ENCODE results near the gene AREG. TPM values are rescaled to one million over a fixed set of nuclear protein-coding genes. Genes with fewer than 3 reads are reported as not detected.

AREG gene
- total RNA-seq, 1 donor: 0.36 TPM

GRCh38 chr4:74438661-74439060 lies 6.3 kb upstream of the AREG start:
- Histone ChIP-seq H3K4me2 (ENCODE audit: insufficient read depth, low read length) (no peak overlapping the region), H3K9me3 (ENCODE audit: low read depth, low read length) (no peaks in the 10 kb centered on the region), H3K4me3 (ENCODE audit: insufficient read depth, low read length) (no peak overlapping the region), H4K20me1 (ENCODE audit: insufficient read depth, low read length) (no peaks in the 10 kb centered on the region), H3K36me3 (ENCODE audit: insufficient read depth, low read length) (no peaks in the 10 kb centered on the region), H3K27ac (ENCODE audit: low read depth, low read length) (no peak overlapping the region), H3K27me3 (ENCODE audit: insufficient read depth, low read length) (no peaks in the 10 kb centered on the region), H2AFZ (ENCODE audit: low read length) (no peak overlapping the region), H3K4me1 (ENCODE audit: insufficient read depth, low read length) (no peaks in the 10 kb centered on the region), H3K79me2 (ENCODE audit: insufficient read depth, low read length) (no peaks in the 10 kb centered on the region)
- TF ChIP-seq CTCF (IDR thresholded peaks at IDR 0.05; ENCODE audit: extremely low read depth, low read depth, low read length): no peak
- DNase-seq (ENCODE audit: insufficient read length, low spot score, missing footprints): no peak

- H3K79me2 ChIP-seq (ENCODE audit: insufficient read depth, low read length): no peaks in the 10 kb centered on the region
- H3K4me1 ChIP-seq (ENCODE audit: insufficient read depth, low read length): peaks cover 3% of the 10 kb centered on the region
- H3K27ac ChIP-seq (ENCODE audit: low read depth, low read length): no peak overlapping the region
- no peak overlapping the region for H3K4me2 ChIP-seq (ENCODE audit: insufficient read depth, low read length)
- H3K27me3 ChIP-seq (ENCODE audit: insufficient read depth, low read length): no peaks in the 10 kb centered on the region
- no peaks in the 10 kb centered on the region for H3K9me3 ChIP-seq (ENCODE audit: low read depth, low read length)
- no peak for DNase-seq (ENCODE audit: insufficient read length, low spot score, missing footprints)
- H3K4me3 ChIP-seq (ENCODE audit: insufficient read depth, low read length): no peak overlapping the region
- H2AFZ ChIP-seq (ENCODE audit: low read length): no peak overlapping the region
- no peaks in the 10 kb centered on the region for H4K20me1 ChIP-seq (ENCODE audit: insufficient read depth, low read length)
- no peaks in the 10 kb centered on the region for H3K36me3 ChIP-seq (ENCODE audit: insufficient read depth, low read length)
- no peak for TF ChIP-seq CTCF (IDR thresholded peaks at IDR 0.05; ENCODE audit: extremely low read depth, low read depth, low read length)
Measured at GRCh38 chr4:74439952-74440351, 5.0 kb upstream of the AREG start.

DNA sequence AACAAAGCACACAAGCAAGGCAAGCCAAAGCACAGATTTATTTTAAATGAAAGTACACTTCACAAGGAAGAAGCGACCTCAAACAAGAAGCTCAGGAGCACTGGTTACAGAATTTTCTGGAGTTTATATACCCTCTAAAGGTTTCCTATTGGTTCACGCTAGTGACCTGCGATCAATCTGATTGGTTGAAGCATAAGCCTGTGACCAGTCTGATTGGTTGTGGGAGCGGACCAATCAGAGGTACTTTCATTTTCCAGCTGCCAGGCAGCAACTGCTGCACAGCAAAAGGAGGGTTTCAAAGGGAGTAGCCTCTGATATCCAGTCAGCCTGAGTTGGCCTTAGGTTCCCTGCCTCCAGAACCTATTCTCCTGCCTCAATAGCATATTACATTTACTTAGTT lies 4.6 kb upstream of the AREG start:
- H3K79me2 ChIP-seq (ENCODE audit: insufficient read depth, low read length): no peaks in the 10 kb centered on the region
- TF ChIP-seq CTCF (IDR thresholded peaks at IDR 0.05; ENCODE audit: extremely low read depth, low read depth, low read length): no peak
- H2AFZ ChIP-seq (ENCODE audit: low read length): no peak overlapping the region
- H3K4me3 ChIP-seq (ENCODE audit: insufficient read depth, low read length): no peak overlapping the region
- H3K27ac ChIP-seq (ENCODE audit: low read depth, low read length): no peak overlapping the region
- H4K20me1 ChIP-seq (ENCODE audit: insufficient read depth, low read length): no peaks in the 10 kb centered on the region
- no peak overlapping the region for H3K4me2 ChIP-seq (ENCODE audit: insufficient read depth, low read length)
- peaks cover 3% of the 10 kb centered on the region for H3K4me1 ChIP-seq (ENCODE audit: insufficient read depth, low read length)
- H3K36me3 ChIP-seq (ENCODE audit: insufficient read depth, low read length): no peaks in the 10 kb centered on the region
- no peak for DNase-seq (ENCODE audit: insufficient read length, low spot score, missing footprints)
- H3K27me3 ChIP-seq (ENCODE audit: insufficient read depth, low read length): no peaks in the 10 kb centered on the region
- H3K9me3 ChIP-seq (ENCODE audit: low read depth, low read length): no peaks in the 10 kb centered on the region

DNA sequence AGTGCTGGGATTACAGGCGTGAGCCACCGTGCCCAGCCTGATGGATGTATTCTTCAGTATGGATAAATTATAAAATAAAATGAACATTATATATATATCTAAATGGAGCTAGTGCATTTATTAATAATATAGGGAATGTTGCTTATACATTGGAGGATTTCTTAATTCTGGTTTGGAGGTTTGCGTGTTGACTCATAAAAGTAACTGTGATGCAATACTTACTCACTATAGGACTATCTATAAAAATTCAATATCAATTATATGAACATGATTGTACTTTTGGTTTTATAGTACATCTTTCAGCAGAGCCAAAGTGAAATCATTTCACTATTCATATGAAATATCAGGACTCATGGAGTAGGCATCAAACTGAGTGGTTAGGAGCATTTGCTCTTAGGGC lies 3.2 kb upstream of the AREG start:
- Histone ChIP-seq H3K9me3 (ENCODE audit: low read depth, low read length) (no peaks in the 10 kb centered on the region), H3K4me3 (ENCODE audit: insufficient read depth, low read length) (no peak overlapping the region), H3K36me3 (ENCODE audit: insufficient read depth, low read length) (no peaks in the 10 kb centered on the region), H3K4me2 (ENCODE audit: insufficient read depth, low read length) (no peak overlapping the region), H3K27me3 (ENCODE audit: insufficient read depth, low read length) (no peaks in the 10 kb centered on the region), H2AFZ (ENCODE audit: low read length) (no peak overlapping the region), H3K4me1 (ENCODE audit: insufficient read depth, low read length) (peaks cover 6% of the 10 kb centered on the region), H4K20me1 (ENCODE audit: insufficient read depth, low read length) (no peaks in the 10 kb centered on the region), H3K79me2 (ENCODE audit: insufficient read depth, low read length) (no peaks in the 10 kb centered on the region), H3K27ac (ENCODE audit: low read depth, low read length) (no peak overlapping the region)
- no peak for DNase-seq (ENCODE audit: insufficient read length, low spot score, missing footprints)
- TF ChIP-seq CTCF (IDR thresholded peaks at IDR 0.05; ENCODE audit: extremely low read depth, low read depth, low read length): no peak
